T follicular helper cell (primary cell): Measurements from ENCODE around the gene NELL1.

ENCODE experiments used
- DNase-seq: peaks from one replicate; pipeline ENCODE4 v3.0.0-alpha.2; 2020; ENCODE audit warnings: low read depth

The NELL1 gene

DNA sequence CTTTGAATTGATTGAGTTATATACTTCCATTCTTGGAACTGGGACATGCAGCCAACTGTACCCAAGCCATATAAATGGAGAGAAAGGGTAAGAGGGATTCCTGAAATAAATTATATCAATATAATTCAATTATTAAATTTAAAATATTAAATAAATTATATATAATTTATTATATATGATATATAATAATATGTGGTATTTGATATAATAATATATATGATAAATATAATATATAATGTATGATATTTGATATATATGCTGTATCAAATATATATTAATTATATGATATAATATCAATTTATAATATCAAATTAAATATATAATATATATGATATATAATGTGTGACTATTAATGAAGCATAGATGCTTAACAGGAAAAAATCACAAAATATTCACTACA lies 677.0 kb downstream of the NELL1 start:
- no peak for DNase-seq

DNA sequence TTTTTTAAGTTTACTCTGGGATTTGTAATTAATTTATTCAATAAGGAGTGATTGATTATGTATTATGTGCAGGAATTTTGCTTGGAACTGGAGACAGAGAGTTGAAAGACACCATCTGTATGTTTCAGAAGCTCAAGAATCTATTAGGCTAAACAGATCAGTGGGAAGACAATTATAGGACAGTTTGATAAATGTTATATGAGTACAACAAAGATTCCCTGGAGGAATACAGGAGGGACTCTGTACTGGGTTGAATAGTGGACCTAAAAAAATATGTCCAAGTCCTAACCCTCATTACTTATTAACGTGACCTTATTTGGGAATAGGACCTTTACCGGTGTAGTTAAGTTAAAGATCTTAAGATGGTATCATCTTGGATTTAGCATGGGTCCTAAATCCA lies 681.2 kb downstream of the NELL1 start:
- no peak for DNase-seq

DNA sequence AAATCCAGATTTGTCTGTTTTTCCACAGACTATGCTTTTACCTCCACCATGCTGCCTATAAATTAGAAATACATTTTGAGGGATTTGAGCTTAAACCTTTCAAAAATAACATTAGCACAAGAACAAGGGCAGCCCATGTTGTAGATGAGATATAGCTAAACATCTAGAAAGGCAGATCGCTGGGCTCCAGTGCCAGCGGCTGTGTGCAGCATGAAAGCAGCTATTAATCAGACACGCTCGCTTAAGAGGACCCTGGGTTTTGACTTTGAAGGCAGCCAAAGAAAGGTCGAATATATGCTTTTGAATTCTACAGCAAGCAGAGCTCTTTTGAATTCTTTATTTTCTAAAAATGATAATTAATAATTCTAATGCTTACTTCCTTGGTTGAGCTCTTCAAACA lies 684.0 kb downstream of the NELL1 start:
- DNase-seq = no peak

DNA sequence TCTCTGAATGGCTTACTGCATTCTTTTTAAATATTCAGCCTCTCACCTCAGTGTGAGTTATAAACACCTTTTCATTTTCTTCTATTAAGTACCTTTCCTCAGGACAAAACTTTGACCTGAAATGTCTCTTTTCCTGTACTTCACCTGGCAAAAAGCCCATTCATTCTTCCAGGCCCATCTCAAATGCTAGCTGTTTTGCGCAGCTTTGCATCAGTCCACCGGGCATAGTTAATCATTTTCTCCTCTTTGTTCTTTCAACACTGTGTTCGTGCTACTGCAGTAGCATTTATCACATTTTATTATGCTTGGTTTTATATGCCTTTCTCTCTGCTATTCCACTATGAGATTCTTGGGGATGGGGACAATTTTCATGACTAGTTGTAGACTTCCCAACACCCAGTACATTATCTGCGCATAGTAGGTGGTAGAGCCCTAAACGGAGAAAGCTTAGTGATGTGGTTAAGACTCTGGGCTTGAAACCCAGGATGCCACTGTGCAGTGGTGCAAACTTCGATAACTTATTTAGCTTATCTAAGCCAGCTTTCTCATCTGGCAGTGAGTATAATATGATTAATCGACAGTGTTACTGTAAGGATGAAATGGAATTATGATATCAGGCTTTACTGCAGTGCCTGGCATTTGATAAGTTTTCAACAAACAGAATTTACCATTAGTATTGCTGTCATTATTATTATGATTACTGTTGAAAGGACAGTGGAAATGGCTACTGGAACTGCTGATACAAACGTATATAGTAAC lies 695.7 kb downstream of the NELL1 start:
- no peak for DNase-seq

DNA sequence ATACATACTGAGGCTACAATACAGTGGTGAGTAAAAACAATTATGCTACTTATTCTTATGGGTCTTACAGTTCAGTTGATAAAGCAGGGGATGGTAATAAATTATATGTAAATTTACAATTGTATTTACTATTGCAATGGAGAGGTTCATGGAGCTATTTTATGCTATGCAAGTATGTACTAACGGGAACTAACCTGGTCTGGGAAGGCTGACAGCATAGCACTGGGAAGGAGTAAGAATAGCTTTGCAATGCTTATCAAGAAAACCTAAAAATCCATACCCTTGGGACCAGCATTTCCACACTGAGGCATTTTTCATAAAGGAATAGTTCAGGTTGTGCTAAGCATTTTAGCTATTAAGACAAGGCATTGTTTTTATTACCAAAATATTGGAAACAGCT lies 700.6 kb downstream of the NELL1 start:
- no peak for DNase-seq

DNA sequence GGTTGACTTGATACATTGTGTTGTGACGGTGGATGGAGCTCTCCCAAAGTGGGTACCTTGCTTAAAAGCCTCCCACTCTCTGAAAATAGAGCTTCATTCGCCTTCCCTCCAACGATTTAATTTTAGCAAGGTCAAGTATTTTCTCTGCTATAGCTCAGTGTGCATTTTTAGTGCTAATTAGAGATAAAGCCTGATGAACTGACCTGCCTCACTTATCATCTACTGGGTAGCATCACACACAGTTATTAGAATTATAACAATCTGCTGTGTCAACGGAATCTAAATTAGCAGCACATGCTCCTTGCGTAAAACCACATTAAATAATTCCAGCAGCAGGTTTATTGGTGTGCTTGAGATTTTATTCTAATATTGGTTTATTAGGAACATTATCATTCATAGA lies 701.7 kb downstream of the NELL1 start:
- DNase-seq = no peak

DNA sequence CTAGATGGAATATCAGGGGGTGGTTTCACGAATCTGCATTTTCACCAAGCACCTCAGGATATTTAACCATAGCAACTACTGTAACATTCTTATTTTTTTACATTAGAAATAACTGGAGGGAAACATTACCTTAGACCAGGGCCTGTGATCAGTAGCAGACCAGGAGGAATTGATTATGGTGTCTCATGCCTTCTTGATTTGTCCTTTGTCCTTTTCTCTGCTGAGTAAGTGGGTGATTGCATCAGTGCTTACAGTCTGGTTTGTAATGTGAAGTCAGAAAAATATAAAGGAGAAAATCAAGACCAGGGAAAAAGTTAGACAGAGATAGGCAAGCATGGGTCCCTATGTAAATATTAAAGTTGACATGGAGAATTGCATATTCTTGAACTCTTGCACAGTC lies 703.3 kb downstream of the NELL1 start:
- DNase-seq = no peak

DNA sequence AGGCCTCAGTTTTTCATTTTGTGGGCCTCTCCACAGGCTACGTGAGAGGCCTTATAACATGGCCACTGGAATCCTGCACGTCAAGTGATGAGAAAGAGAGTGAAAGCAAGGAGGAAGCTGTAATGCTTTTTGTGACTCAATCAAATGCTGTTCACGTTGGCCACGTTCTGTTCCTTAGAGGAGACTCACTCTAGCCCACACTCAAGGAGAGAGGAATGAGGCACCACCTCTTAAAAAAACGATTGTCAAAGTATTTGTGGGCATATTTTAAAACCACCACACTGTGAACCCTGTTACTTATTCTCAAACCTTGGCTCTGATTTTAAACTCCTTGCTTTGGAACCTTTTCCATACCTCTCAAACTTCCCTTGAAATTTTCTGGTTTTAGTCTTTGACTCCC lies 705.0 kb downstream of the NELL1 start:
- no peak for DNase-seq

DNA sequence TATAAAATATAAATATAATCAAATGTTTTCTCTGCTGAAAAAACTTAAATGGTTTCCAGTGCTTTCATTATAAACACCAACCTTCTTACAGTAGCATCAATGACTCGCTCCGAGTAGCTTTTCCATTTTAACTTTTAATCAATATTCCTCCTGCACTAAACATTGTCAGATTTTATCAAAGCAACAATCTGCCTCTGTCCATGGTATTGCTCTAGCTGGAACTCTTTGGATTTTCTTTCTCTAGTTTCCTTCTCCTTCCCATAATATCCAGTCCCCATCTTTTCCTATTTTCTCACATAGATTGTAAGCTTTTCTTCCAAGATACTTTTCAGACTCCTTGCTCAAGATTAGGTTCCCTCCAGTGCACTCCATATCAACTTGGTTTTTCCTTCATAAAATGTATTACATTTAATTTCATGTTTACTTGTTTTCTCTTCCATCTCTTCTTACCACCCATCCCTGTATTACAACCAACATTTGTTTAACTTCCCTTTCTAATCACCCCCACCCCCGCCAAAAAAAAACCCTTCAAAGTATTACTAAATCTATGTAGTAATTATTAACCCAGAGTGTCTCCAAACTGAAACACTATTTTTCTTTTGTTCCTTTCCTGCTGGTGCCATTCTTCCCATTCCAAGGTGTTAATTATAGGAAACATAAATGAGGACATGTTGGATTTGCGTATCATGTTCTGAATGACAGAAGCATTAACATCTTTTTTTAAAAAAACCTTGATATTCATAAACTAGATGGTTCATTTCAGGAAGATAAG lies 716.5 kb downstream of the NELL1 start:
- DNase-seq = no peak

DNA sequence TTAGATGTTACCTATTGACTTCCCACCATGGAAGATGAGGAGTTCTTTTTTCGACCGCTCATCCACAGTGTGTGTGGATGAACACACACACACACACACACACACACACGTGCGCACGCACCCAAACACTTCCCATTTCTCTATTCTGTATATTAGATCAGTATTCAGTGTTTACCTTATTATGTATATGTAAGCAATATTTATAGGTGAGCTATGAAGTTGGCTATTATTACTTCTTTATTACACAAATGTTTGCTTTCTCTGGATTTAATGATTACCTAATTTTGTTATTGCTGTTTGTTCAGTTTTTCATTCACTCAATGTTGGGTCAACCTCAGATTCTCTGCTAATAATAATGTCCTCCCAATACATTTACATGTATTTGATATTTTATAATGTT lies 721.0 kb downstream of the NELL1 start:
- DNase-seq = no peak

DNA sequence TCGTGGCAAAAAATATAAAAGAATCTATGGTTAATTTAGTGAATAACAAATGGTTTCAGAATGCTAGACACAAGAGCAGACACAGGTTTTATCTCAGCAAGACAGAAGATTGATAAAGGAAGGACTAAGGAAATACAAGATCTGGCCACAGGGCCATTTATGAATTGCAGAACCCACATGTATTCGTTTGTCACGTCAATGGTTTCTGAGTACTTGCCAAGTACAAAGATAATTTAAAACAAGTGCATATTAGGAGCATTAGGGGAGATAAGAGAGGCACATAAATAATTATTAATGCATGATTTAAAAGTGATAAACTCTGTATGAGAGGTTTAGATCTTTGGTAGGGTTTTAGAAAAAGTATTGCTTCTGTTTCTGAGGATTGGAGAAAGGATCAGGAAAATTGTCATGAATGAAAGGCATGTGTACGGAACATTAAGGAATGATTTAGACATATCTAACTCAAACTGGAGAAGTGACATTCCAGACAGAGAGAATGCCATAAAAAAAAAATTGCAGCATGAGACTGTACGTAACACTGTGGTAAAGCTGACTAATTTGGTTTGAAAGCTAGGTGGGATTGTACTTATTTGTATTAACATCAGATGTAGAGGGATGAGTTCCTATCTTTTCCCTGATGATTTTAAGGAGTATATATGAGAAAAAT lies 727.1 kb downstream of the NELL1 start:
- DNase-seq = no peak

DNA sequence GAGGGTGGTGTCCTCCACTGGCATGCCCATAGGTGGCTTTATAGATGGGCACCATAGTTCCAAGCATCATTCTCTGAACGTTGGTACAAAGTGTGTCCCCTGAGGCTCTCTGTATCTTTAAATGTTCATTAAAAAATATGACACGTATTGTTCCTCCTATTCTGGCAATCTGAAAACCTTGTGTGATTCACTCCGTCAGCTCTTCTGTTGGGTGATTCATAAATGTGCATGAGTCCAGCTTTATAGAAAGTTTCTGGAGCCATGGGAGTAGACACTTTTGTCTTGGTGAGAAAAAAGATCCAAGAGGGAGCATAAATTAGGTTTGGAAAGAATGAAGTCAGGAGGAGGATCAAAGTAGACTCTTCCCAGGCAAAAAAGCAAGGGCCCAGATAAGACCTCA lies 728.8 kb downstream of the NELL1 start:
- no peak for DNase-seq

DNA sequence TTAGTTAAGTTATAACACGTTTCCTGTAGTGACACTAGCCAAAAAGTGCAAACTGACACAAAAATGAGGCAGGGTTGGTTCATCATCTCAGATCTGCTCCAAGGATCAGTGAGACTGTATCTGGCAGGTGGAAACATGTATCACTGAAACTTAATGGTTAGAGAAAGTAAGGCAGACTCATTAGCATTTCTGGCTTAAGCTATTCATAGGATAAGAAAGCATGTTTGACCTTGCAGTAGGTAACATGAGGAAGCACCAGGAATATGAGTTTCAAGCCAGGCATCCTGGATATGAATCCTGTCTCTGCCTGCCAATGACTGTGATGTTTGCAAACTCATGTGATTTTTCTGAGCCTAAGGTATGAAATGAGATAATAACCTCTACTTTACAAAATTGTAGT lies 732.1 kb downstream of the NELL1 start:
- DNase-seq = no peak

DNA sequence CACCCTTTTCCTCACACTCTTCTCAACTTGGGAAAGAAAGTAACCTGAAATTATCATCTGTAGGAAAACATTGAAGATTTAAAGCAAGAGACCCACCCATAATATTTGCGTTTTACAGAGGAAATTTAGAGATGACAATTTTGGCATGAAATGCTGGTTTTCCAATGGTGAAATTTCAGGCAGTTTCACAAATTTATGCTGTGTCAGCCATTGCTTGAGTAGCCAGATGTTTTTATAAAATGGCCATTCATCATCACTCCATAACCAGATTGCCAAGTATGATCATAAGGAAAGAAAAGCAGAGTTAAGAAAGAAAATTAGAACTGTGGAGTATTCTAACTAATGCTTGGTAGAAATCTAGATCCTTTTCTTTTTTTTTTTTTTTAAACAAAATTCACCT lies 732.9 kb downstream of the NELL1 start:
- no peak for DNase-seq

DNA sequence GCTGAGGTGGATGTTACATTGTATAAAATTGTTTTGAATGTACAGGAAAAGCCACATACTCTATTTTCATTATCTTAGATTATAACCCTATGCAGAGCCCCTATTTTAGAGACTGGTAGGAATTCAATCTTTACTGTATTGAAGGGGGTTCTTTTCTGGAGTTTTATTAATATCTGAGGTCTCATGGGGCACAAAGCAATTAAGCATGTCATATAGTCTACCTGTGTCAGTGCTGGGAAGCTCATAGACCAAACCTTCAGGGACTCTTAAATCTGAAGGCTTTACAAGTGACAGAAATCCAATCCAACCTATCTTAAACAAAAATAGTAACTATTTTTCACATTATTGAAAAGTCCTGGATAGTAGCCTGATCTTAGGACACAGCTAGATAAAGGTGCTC lies 733.7 kb downstream of the NELL1 start:
- DNase-seq = no peak

DNA sequence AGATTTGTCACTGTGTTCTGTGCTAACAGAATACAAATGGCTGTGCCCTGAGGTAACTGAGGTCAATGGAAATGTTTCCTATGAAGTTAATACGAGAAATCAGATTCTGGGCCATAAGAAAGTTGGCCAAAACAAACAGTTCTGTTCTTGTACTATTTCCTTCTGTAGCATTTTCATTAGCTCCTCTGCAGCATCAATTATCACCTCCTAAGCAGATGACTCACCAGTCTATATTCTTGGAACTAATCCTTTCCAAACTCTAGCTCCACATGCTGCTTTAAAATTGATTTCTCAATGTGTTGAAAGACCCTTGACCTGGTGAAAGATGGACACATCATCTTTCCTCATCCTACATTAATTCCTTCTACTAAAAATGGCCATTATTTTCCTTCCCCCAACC lies 736.0 kb downstream of the NELL1 start:
- no peak for DNase-seq

DNA sequence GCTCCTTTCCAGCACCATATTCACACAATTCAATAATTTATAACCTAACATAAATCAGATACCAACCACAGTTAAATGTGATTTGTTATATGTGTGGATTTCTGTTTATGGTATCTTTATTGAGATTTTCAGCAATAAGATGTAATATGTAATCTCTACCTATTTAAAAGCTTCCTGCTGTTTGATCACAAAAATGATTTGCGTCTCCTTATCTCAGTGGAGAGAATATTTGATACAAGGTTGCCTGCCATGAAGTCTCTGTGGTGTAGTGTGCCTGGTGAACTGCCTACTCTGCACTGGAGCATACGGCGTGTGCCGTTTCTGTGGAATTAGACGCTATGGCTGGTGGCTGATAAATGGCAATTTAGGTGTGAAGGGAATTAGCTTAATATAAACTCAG lies 741.1 kb downstream of the NELL1 start:
- DNase-seq = no peak

DNA sequence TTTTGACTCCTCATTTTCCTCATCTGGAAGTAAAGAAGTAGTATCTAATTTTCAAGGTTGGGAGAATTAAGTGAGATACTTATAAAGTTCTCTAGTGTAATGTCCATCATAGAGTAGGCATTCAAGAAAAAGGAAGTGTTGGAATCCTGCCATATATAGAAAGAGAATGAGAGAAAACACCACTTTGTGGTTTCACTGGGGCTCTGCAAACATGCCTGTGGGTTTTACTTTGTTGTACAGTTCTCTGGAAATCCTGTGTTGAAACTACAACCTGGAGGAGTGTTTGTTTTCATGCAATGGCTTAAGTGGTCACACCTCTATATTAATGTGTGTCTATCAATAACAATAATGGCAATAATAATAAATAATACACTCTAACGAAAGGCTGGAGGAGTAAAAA lies 741.7 kb downstream of the NELL1 start:
- no peak for DNase-seq

DNA sequence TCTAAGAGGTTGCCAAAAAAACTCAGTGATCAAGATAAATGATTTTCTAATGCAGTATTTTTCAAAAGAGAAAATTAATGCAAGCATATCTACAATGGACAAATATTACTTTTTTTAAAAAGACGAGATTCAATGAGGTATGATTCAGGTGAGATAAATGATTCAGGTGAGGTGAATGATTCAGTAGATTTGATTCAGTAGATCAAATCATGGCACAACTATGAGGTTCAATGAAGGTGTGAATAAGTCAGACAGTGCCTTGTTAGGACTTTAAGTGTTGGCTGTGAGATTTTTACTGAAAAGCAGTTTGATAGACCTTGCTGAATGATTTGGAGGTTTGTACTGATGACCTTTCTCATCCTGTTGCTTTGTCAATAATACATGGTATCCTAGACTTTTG lies 742.2 kb downstream of the NELL1 start:
- DNase-seq = no peak

DNA sequence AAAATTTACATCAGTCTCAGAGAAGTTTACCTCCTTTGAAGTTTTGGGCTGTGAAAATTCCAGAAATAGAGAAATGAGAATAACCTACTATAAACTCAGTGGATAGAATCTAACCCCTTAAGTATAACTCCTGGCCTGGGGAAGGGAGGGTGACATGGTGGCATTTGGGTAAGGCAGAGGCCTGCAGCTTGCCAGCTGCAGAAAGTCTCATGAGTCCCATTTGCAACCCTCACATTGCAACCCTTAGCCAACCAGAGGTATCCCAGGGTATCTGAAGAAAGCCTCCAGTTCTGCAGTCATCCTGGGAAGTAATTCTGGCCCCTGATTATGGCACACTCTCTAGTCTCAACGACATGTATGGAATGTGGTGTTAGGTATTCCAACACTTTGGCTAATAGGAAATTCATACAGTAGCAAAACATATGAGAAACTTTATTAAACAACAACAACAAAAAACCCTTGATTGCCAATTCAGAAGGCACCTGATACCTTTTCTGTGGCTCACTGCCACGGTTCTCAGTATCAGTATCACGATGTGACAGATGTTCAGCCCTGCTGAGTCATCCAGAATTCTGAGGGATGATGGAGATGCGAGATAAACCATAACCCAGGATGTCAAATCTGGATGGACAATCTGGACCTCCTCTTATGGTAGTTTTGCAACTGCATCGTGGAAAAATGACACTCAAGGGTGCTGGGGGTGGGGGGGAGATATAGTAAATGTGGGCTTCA lies 743.4 kb downstream of the NELL1 start:
- DNase-seq = no peak

DNA sequence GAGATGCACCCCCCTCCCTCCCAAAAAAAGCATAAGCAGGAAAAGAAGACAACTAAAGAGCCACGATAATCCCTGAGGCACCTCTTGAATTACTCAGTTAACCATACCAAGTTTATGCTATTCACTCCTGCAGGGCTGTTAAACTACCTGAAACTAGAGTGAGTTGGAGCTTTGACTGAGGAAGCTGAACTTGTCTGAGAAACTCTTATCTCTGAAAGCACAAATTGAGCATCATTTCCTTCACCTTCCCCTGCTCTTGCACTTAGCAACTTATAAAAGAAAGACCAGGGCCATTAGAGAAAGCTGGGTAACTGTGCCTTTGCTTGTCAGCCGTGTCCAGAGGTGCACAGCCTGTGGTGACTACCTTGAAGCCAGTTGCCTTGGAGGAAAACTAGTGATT lies 745.6 kb downstream of the NELL1 start:
- no peak for DNase-seq

DNA sequence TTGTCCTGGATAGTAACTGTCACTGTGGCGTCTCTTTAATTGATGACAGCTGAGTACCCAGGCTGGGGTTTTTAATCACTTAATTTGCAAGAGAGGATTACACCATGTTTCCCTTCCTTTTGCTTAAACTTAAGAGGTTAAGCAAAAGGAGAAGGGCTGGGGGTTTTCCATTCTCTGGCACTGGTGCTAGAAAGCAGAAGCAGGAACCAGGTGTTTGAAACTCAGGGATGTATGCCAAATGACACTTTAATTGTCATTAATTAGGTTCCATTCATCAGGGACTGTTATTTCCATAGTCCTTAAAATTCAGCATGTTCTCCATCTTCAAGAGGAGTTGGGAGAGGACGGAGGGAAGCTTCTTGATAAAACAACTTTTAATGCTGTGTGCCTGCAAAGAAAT lies 746.2 kb downstream of the NELL1 start:
- no peak for DNase-seq
